T-helper 9 cell (primary cell): ENCODE measurements around the gene S100A16.

Experiments used
- DNase-seq: peaks from one replicate; pipeline ENCODE4 v3.0.0-alpha.2; 2020

Gene S100A16

GRCh38 chr1:153635872-153636271 is 22.9 kb upstream of the S100A16 start:
- no peak for DNase-seq

GRCh38 chr1:153633754-153634665 is 21.1 kb upstream of the S100A16 start, which contains the start of gene CHTOP:
Gene CHTOP, plus strand, starts transcription at chr1:153634066. Its CDS starts 2,523 bp downstream, at chr1:153636589.
- peak; percentile 92 for DNase-seq

GRCh38 chr1:153633161-153633753 is 20.3 kb upstream of the S100A16 start:
- DNase-seq = no peak

GRCh38 chr1:153631047-153632022 is 18.4 kb upstream of the S100A16 start:
- no peak for DNase-seq

- no peak for DNase-seq
Observed at GRCh38 chr1:153630384-153630783, 17.4 kb upstream of the S100A16 start.

GRCh38 chr1:153629971-153630370 is 17.0 kb upstream of the S100A16 start:
- DNase-seq = no peak

GRCh38 chr1:153629343-153629665 is 16.4 kb upstream of the S100A16 start:
- DNase-seq = no peak

- DNase-seq = no peak
Observed at GRCh38 chr1:153628638-153629342, 15.9 kb upstream of the S100A16 start.

- DNase-seq = no peak
Observed at GRCh38 chr1:153627715-153628626, 15.0 kb upstream of the S100A16 start, which contains the start of gene S100A1. Gene S100A1, plus strand, starts transcription at chr1:153628434. Its CDS starts 2,088 bp downstream, at chr1:153630522.

- DNase-seq = no peak
Observed at GRCh38 chr1:153626904-153627714, 14.2 kb upstream of the S100A16 start, which contains the start of gene S100A13. Gene S100A13, minus strand, starts transcription at chr1:153627505. Its CDS starts 1,033 bp downstream, at chr1:153626472.

GRCh38 chr1:153626477-153626903 is 13.6 kb upstream of the S100A16 start:
- DNase-seq = no peak

- DNase-seq = no peak
Observed at GRCh38 chr1:153624965-153625611, 12.2 kb upstream of the S100A16 start.

GRCh38 chr1:153623101-153623500 is 10.2 kb upstream of the S100A16 start:
- no peak for DNase-seq

GRCh38 chr1:153619171-153619570 is 6.2 kb upstream of the S100A16 start:
- no peak for DNase-seq

GRCh38 chr1:153617663-153618062 is 4.7 kb upstream of the S100A16 start:
- peak; percentile 45 for DNase-seq

- DNase-seq = no peak
Observed at GRCh38 chr1:153616917-153617311, 4.0 kb upstream of the S100A16 start.

- no peak for DNase-seq
Observed at GRCh38 chr1:153616144-153616916, 3.4 kb upstream of the S100A16 start, which contains the start of gene S100A14. Gene S100A14, minus strand, starts transcription at chr1:153616325. Its CDS starts 467 bp downstream, at chr1:153615858.

GRCh38 chr1:153615406-153615805 is 2.5 kb upstream of the S100A16 start:
- no peak for DNase-seq
